HG03457 (cell line): ENCODE data around the gene DPP4.
"Not testable (repeated sequence)": the region's sequence is repeated elsewhere in the genome, so short reads cannot be mapped to it uniquely, and the experiment has no call there.

ENCODE experiments used
- ATAC-seq: cut with Tn5 transposase; IDR thresholded peaks from one replicate; pipeline ENCODE4 v1.9.1; 2021; ENCODE audit warnings: moderate number of reproducible peaks; ENCODE audit not compliant: unreplicated experiment

The DPP4 gene

GRCh38 chr2:162060532-162060931, 13.5 kb downstream of the DPP4 start:
- ATAC-seq: no peak

- peak; percentile 53 for ATAC-seq
These were observed 14.9 kb downstream of the DPP4 start for GRCh38 chr2:162058973-162059668.

- no peak for ATAC-seq
These were observed 16.6 kb downstream of the DPP4 start for GRCh38 chr2:162057426-162057825.

GRCh38 chr2:162056796-162057399, 17.1 kb downstream of the DPP4 start:
- no peak for ATAC-seq

GRCh38 chr2:162053808-162054155, 20.2 kb downstream of the DPP4 start:
- ATAC-seq: no peak

- no peak for ATAC-seq
These were observed 20.8 kb downstream of the DPP4 start for GRCh38 chr2:162053066-162053807.

- no peak for ATAC-seq
These were observed 23.5 kb downstream of the DPP4 start for GRCh38 chr2:162050513-162050961.

GRCh38 chr2:162049089-162049488, 24.9 kb downstream of the DPP4 start:
- not testable (repeated sequence) for ATAC-seq

GRCh38 chr2:162044586-162044985, 29.4 kb downstream of the DPP4 start:
- ATAC-seq: no peak

- ATAC-seq: no peak
These were observed 30.9 kb downstream of the DPP4 start for GRCh38 chr2:162043132-162043531.

GRCh38 chr2:162041485-162041884, 32.5 kb downstream of the DPP4 start:
- no peak for ATAC-seq

GRCh38 chr2:162038725-162039124, 35.3 kb downstream of the DPP4 start:
- no peak for ATAC-seq

GRCh38 chr2:162037886-162038285, 36.1 kb downstream of the DPP4 start:
- ATAC-seq: no peak

GRCh38 chr2:162037028-162037795, 36.8 kb downstream of the DPP4 start:
- no peak for ATAC-seq

- ATAC-seq: no peak
These were observed 38.0 kb downstream of the DPP4 start for GRCh38 chr2:162035981-162036380.

- ATAC-seq: no peak
These were observed 43.4 kb downstream of the DPP4 start for GRCh38 chr2:162030363-162031190.

- no peak for ATAC-seq
These were observed 44.6 kb downstream of the DPP4 start for GRCh38 chr2:162029287-162029901.

- no peak for ATAC-seq
These were observed 45.5 kb downstream of the DPP4 start for GRCh38 chr2:162028511-162028910.

- ATAC-seq: no peak
These were observed 48.7 kb downstream of the DPP4 start for GRCh38 chr2:162025121-162025911.
